Suppressor macrophage treated with lipopolysaccharide for 1 hour (primary cell): ENCODE data around the gene MUC4.
"Not testable (repeated sequence)": the region's sequence is repeated elsewhere in the genome, so short reads cannot be mapped to it uniquely, and the experiment has no call there.

Experiments
- DNase-seq, 3 donors: peaks; one replicate each; pipeline ENCODE4 v3.0.0-alpha.2; 2020 to 2022

Gene MUC4

DNA sequence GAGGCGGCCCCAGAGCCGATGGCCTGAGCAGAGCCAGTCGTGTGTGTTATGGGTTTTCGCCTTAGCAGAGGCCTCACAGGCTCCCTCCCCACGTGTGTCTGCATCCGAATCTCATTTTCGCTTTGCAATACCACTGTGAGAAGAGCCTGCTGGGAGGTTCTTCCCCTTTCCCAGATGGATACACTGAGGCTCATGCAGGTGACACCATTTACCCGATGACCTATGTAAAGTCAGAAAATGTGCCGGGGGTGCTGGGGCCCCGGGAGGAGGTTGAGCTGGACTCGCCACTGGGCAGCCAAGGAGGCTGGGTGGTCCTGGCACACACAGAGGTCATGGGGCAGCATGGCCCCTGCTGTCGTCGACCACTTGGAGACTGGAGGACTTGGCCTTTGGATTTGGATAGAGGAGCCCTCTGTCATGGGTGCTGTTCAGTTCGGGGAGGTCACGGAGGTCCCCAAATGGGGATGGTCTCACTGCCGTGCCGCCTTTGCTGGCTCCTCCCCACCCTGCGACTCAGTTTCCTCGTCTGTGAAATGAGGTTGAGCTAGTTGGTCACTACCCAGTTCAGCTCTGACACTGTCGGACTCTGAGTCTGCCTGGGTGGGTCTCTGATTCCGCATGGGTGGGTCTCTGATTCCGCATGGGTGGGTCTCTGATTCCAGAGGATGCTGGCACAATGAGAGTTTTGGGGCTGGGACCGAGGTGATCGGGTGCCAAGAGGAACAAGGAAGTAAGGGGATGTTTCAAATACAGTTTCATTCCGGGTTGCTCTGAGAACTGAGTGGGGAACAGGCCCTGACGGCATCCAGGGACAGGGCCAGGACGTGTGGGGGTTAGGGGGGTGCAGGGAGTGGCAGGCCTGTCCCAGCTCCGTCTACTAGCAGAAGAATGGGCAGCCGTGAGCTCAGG lies 23.2 kb upstream of the MUC4 start:
- DNase-seq: no peak

DNA sequence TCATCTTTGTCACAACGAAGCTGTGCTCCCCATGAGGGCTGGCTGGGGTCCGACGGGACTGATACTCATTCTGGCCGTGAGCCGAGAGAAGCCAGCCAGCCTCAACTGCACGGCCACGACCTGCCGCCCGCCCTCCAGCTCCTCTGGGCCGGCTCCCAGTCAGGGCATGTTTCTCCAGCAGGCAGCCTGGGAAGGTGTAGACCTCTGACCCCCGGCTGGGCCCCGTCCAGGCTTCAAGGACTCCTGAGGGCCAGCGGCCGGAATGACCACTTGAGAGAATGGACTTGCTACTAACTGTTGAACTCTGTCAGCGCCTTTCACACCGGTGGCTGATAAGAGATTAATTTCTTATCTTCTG lies 18.1 kb upstream of the MUC4 start:
- DNase-seq: no peak

DNA sequence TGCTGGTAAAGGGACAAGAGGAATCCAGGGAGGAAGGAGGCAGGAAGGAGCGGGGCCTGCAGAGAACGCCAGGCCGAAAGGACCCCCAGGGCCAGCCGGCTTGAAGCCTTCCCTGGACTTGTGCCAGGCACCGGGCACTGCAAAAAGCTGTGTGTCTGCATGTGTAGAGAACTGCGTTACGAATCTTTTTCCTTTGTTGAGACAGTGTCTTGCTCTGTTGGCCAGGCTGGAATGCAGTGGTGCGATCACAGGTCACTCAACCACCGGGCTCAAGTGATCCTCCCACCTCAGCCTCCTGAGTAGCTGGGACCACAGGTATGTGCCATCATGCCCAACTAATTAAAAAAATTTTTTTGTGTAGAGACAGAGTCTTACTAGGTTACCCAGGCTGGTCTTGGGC lies 17.0 kb upstream of the MUC4 start:
- DNase-seq: no peak

DNA sequence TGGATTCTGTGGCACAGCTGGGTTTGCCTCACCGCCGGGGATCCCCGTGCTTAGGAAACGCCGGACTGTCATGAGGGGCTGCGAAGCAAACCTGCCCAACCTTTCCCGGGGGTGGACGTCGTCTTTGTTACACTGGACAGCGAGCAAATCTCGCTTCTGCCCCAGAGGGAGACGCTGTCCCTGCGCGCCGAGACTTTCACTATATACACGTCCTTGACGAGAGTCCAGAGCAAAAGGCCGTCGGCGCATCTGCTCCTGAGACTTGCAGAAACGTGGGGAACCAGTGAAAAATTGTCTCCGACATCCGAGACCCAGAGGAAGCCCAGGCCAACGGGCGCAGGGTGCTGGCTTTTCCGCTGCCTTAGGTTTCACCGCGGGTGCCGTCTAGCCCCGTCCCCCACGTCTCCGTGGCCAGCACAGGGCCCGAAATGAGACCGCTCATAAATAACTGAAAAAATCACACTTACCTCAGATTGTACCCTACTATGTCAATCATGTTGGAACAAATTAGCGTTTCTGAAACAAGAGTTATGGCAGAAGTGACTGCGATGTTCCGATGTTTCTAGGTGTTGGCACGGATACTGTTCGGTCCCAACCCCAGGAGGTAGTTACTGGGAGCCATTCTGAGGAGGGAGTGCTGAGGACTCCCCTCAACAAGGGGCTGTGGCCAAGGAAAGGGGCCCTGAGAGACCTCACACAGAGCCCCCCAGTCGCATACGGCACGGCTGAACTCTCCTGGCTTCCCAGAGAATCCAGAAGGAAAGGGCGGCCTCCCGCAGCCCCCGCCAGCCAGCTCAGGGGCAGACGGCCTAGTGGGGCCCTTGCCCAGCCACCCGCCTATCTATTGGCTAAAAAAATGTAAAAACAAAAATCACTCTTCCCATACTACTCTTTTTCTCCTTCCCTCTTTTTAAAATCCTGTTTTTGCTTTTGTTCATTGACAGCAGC lies 14.4 kb upstream of the MUC4 start:
- no peak for DNase-seq

DNA sequence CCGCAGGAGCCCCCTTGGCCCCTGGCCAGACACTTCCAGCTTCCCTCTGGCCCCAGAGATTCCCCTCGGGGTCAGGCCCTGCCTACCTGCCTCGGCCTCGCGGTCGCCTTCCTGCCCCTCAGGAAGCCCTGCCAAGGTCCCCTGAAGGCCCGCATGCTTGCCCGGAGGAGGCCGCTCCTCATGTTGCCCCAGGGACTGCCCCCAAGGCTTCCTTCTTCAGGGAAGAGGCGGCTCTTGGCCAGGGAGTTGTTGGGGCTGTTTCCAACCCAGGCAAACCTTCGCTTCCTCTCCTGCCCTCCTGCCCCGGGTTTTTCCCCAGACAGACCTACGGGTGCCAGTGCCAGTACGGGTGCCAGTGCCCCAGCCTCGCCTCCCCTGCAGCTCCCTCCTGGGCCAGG lies 13.5 kb upstream of the MUC4 start:
- DNase-seq: no peak

DNA sequence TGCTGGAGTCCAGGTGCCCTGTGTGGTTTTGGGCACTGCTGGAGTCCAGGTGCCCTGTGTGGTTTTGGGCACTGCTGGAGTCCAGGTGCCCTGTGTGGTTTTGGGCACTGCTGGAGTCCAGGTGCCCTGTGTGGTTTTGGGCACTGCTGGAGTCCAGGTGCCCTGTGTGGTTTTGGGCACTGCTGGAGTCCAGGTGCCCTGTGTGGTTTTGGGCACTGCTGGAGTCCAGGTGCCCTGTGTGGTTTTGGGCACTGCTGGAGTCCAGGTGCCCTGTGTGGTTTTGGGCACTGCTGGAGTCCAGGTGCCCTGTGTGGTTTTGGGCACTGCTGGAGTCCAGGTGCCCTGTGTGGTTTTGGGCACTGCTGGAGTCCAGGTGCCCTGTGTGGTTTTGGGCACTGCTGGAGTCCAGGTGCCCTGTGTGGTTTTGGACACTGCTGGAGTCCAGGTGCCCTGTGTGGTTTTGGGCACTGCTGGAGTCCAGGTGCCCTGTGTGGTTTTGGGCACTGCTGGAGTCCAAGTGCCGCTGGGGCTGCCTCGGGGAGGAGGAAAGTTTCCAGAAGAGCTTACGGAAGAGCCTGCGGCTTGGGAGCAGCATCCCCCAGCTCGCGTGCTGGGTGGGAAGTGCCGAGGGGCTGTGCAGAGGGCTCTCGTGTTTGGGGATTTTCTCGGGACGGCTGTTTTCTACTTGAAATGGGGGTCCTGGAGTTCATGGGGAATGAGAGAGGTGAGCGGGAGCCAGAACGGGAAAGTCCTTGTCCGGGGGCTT lies 12.9 kb upstream of the MUC4 start:
- DNase-seq: not testable (repeated sequence)

DNA sequence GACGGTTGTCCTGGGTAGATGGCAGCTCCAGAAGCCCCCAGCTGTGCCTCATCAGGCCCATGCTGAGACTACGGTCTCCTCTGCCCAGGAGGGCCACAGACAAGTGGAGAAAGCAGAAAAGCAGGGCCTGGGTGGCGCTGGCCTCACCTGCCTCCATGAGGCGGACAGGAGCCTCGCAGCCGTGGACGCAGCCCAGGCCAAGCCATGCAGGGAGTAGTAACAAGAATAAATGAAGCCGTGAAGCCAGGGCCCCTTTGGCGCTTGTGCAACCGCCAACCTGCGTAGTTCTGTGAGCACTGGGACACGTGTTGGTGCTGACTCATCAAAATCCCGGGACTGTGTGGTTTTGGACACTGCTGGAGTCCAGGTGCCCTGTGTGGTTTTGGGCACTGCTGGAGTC lies 12.3 kb upstream of the MUC4 start:
- DNase-seq: no peak

DNA sequence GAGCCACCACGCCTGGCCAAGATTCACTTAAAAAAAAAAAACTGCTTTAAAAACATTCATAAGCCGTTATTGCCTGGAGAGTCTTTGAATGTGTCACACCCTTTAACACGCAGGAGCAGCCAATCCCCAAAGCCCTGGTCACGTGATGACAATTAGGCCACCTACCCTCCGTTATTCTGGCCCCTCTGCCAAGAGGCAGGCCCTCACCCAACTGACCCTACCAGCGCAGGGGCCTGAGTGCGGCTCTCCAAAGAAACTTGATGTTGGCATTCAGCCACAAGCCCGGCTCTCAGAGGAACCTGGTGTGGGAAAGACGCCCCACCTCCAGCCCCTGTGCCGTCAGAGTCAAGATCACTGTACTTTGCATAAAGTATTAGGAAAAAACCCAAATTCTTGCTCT lies 11.6 kb upstream of the MUC4 start:
- DNase-seq: no peak

DNA sequence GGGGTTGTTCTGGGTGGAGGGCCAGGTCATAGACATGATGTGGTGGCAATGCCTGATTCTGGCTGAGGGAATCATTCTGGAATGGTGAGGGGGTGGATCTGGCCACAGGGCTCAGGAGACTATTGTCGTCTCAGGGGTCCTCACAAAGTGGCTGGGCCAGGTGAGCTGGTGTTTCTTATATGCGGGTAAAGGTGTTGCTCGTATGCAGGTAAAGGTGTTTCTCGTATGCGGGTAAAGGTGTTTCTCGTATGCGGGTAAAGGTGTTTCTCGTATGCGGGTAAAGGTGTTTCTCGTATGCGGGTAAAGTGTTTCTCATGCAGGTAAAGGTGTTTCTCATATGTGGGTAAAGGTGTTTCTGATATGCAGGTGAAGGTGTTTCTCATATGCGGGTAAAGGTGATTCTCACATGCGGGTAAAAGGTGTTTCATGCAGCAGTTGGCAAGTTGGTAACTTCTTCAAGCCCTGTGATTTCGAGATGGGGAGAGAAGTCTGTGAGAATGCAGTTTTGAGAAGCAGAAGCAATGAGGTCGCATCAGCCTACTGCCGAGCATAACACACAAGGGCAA lies 10.5 kb upstream of the MUC4 start:
- DNase-seq: no peak

DNA sequence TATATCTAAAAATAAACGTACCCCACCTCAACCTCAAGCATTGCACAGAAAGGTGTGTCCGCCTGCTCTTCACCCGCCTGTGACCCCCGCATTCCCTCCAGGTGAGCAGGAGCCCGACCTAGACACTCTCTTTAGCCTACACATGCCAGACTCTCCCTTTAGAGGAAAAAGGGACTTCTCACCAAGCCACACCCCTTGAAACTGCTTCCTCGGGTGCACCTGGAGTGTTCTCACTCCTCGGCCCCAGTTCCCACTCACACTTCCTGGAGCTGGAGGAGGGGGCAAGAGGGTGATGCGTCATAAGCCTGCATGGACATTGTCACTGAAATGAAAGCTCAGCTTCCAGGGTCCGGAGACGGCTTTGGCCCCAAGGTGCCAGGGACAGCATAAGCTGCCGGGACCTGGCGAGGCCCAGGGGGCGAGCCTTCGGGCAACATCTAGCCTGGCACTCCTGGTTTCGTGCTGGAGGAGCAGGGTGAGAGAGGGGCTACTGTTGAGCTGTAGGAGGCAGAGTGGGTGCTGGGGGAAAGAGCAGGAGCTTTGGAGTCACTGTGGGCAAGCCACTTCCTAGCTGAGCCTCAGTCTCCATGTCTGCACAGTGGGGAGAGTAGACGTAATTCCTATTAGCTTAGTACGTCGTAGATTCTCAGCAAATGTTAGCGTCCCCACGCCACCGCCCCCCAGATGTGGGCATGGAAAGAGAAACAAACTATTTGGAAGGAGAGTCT lies 9.8 kb upstream of the MUC4 start:
- no peak for DNase-seq

DNA sequence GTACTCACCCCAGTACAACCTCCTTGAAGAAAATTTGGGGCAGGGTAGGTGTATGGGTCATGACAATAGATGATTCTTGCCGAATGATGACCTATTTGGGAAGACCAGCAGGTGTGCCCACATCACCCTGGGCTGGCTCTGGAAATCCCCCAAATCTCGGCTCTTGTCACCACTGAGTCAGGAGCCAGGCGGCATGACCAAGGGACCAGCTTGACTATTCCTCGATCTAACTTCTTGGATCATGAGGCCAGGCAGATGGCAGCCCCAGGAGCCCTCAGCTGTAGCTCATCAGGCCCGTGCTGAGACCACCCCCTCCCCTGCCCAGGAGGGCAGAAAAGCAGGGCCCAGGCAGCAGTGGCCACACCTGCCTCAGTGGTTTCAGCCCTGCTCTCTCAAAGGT lies 9.2 kb upstream of the MUC4 start:
- no peak for DNase-seq

DNA sequence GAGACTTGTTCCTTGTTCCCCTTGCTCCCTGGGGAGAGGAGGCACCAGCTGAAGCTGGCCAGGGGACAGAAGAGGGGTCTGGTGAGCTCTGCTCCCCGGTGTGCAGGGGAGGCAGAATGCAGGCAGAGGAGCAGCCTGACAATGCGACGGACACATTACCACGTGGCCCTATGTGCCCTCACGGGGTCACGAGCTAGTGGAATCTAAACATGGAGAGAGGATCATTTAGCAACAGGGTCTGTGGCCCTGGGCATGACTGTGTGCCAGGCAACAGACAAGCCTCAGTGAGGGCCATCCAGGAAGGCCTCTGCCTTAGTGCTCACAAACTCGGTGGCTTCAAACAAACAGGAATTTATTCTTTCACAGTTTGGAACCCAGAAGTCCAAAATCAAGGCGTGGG lies 8.5 kb upstream of the MUC4 start:
- no peak for DNase-seq

DNA sequence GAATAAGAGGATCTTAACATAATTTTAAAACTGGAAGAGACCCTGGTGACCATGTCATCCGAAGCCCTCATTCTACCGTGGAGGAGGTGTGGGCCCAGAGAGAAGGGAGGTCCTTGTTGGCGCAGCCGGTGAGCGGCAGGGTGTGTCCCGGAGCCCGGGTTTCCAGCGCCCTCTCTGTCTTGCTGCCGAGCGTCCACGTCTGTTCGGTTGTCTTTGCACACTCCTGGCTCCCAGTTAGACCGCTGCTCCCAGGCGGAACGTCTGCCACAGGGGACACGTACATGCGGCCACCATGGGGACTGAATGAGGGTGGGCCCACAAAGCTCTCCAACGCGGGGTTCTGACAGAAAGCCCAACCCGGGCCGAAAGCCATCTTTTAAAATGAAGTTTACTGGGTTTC lies 6.6 kb upstream of the MUC4 start:
- DNase-seq: no peak

DNA sequence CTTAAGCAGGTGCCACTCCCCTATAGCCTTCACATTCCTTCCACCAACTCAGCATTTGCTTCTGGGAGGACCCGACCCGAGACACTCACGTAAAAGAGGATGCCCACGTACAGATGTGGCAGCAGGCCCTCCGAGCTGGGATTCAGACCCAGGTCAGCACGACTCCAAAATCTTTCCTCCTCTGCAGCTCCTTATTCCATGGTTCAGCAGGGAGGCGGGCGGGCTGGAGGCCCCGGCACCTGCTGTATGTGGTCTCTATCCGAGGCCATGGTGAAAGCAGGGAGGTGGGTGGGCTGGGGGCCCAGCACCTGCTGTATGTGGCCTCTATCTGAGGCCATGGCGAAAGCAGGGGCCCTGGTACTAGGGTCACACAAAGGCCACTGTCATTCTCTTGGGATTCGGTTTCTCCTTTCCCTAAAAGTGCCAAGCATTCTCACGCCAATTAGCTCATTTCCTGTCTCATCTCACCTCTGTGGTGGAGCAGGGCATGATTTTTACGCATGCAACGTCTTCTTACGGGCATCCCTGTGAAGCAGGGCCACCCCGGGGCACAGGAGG lies 5.9 kb upstream of the MUC4 start:
- no peak for DNase-seq

DNA sequence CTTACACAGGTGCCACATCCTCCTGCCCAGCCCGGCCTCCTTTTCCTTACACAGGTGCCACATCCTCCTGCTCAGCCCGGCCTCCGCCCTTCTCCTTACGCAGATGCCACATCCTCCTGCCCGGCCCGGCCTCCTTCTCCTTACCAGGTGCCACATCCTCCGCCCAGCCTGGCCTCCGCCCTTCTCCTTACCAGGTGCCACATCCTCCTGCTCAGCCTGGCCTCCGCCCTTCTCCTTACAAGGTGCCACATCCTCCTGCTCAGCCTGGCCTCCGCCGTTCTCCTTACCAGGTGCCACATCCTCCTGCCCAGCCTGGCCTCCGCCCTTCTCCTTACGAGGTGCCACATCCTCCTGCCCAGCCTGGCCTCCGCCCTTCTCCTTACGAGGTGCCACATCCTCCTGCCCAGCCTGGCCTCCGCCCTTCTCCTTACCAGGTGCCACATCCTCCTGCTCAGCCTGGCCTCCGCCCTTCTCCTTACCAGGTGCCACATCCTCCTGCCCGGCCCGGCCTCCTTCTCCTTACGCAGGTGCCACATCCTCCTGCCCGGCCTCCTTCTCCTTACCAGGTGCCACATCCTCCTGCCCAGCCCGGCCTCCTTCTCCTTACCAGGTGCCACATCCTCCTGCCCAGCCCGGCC lies 4.7 kb upstream of the MUC4 start:
- not testable (repeated sequence) for DNase-seq

DNA sequence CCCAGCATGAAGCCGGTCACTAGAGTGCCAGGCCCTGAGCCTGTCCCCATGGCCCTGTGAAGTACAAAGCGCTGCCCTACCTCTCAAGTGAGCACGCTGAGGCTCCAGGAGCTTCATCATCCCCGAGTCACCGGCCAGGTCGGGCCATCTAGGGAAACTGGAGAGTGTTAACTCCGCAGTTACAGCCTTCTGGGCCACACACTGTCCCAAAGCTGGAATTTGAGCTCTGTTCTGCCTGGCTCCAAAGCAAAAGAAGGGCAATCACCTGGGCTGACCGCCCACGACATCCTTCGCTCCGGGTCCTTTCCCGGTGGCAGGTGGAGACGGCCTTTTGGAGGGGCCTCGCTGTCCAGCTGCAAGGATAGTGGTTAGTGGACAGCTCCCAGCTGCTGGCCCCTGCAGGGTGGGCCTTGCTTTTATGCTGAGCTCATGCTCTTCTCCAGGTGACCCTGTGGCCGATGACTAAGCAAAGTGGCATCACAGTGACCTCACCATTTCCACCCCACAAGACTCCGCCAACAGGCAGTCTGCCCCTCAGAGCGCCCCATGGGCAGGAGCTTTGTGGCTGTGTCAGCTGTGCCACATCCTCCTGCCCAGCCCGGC lies 3.5 kb upstream of the MUC4 start:
- no peak for DNase-seq

DNA sequence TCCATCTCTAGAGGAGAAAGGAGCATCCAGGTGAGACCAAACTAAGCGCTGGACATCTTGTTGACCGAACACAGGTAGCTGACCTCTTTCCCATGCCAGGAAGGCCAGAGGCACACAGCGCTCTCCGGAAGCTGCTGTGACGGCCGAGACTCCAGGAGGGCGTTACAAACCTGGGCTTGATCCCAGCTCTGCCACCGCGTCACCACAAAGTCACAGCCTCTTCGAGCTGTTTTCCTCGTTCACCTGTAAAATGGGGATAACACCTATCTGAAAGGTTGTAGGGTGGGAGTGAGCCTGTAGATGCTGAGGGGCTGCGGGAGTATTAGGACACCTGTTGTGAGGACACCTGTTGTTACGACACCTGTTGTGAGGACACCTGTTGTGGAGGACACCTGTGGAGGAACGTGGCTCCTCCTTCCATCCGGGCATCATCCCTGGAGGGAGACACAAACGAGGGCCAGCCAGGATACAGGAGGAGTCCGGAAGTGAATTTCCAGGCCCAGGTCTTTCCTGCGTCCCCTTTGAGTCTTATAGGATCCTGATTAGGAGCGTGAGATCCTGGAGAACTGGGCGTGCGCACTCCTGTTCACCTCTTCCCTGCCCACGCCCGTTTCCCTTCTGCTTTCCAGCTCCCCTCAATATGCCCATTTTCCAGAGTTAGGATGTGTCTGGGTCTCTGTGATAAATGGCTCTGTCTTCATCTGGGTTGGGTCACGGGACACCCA lies 2.3 kb upstream of the MUC4 start:
- DNase-seq: no peak

DNA sequence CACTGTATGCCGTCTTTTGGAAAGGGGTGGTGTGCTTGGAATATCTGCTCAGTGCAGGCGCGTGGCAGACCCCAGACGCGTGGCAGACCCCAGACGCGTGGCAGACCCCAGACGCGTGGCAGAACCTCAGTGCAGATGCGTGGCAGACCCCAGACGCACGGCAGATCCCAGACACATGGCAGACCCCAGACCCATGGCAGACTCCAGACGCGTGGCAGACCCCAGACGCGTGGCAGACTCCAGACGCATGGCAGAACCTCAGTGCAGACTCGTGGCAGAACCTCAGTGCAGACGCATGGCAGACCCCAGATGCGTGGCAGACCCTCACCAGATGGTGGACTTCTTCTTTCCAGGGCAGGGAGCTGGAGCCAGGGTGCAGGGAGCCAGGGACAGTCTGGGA lies 637 bp upstream of the MUC4 start:
- no peak for DNase-seq

DNA sequence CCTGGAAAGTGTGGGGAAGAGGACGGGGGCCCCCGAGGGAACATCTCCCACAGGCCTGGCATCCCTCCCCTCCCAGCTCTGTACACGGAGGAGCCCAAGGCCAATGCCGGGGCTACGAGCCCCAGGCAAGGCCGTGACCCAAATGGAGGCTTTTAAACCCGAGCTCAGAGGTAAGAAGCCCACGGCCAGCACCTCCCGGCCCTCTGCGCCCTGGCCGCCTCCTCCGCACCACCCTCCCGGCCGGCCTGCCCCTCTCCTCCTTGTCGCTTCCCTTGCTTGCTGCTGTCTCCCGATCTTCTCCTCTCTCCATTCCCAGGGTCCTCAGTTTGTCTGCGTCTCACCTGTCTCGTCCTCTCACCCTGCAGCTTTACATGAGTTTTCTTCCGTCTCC lies 1.3 kb downstream of the MUC4 start:
- DNase-seq: no peak

DNA sequence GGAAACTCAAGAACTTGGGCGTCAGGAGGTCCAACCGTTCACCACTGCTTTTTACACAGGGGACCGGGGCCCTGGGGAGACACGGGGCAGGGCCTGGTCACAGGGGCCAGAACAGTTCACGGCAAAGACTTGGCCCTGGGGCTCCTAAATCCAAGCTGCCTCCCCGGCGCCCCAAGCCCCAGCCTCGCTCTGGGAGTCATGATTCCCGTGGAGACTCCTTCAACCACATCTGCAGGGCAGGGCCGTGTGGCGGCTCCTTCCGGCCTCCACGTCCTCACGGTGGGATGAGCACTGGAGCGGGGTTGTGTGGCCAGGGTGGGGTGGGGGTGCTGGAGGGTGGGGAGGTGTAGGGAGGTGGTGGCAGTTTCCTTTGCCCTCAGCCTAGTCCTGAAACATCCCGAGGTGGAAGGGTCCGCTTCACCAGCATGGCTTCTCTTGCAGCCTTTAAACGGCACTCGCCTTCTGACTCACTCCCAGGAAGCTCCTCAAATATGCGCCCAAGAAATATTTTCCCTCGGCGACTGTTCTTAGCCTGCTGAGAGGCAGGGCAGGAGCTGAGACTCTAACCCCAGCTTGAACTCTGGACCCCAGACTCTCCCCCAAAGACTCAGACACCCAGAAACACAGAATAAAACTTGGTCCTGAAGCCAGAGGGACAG lies 1.8 kb downstream of the MUC4 start:
- no peak for DNase-seq
